GM23248 (cell line): ENCODE data around the gene LPCAT2. TPM values are rescaled to one million over a fixed set of nuclear protein-coding genes. Genes with fewer than 3 reads are reported as not detected.
A peak's percentile ranks its signal among the peaks of the same experiment; 100 is the strongest.

Experiments used
- DNase-seq: peaks from one replicate; pipeline ENCODE4 v3.0.0-alpha.2; 2015
- H2AFZ ChIP-seq: fragments of 200-600 bp; sonication (generic); 2 replicates; pipeline ENCODE4 v1.6.1; 2016; ENCODE audit warnings: antibody characterized with exemption
- H3F3A ChIP-seq: fragments of 200-600 bp; sonication (generic); 2 replicates; pipeline ENCODE4 v1.6.1; 2016; ENCODE audit warnings: mild to moderate bottlenecking, antibody characterized with exemption, mixed run types; ENCODE audit not compliant: insufficient read depth
- H3K27ac ChIP-seq: fragments of 200-600 bp; sonication (generic); 2 replicates; pipeline ENCODE4 v1.5.1; 2016; ENCODE audit warnings: mild to moderate bottlenecking
- H3K27me3 ChIP-seq: fragments of 200-600 bp; sonication (generic); replicated peaks from 2 replicates; pipeline ENCODE4 v1.6.1; 2016; ENCODE audit warnings: mild to moderate bottlenecking; ENCODE audit not compliant: insufficient read depth
- H3K36me3 ChIP-seq: fragments of 200-600 bp; sonication (generic); 2 replicates; pipeline ENCODE4 v1.6.1; 2016; ENCODE audit warnings: low read depth, mild to moderate bottlenecking
- H3K4me1 ChIP-seq: fragments of 200-600 bp; sonication (generic); 2 replicates; pipeline ENCODE4 v1.6.1; 2016; ENCODE audit warnings: mild to moderate bottlenecking; ENCODE audit not compliant: insufficient read depth
- H3K4me2 ChIP-seq: fragments of 200-600 bp; sonication (generic); one replicate; pipeline ENCODE4 v1.6.1; 2016; ENCODE audit warnings: mild to moderate bottlenecking; ENCODE audit not compliant: unreplicated experiment
- H3K4me3 ChIP-seq: fragments of 200-600 bp; sonication (generic); 2 replicates; pipeline ENCODE4 v1.5.1; 2016; ENCODE audit warnings: mild to moderate bottlenecking
- H3K79me2 ChIP-seq: fragments of 200-600 bp; sonication (generic); 2 replicates; pipeline ENCODE4 v1.6.1; 2016; ENCODE audit warnings: mild to moderate bottlenecking; ENCODE audit not compliant: insufficient read depth
- H3K9ac ChIP-seq: fragments of 200-600 bp; sonication (generic); 2 replicates; pipeline ENCODE4 v1.6.1; 2016; ENCODE audit warnings: mild to moderate bottlenecking
- H3K9me2 ChIP-seq: fragments of 200-600 bp; sonication (generic); 2 replicates; pipeline ENCODE4 v1.6.1; 2016; ENCODE audit warnings: mixed run types, mild to moderate bottlenecking, moderate library complexity; ENCODE audit not compliant: insufficient read depth
- H3K9me3 ChIP-seq: fragments of 200-600 bp; sonication (generic); one replicate; pipeline ENCODE4 v1.6.1; 2017; ENCODE audit warnings: low read depth
- H4K20me1 ChIP-seq: fragments of 200-600 bp; sonication (generic); 2 replicates; pipeline ENCODE4 v1.6.0; 2016; ENCODE audit not compliant: insufficient read depth
- EZH2 ChIP-seq: fragments of 200-600 bp; sonication (generic); IDR thresholded peaks from 2 replicates; pipeline ENCODE4 v1.6.1; 2018; ENCODE audit warnings: antibody characterized with exemption, mild to moderate bottlenecking; ENCODE audit not compliant: insufficient read depth, poor library complexity, severe bottlenecking
- EZH2phosphoT487 ChIP-seq: fragments of 200-600 bp; sonication (generic); IDR thresholded peaks from 2 replicates; pipeline ENCODE4 v1.6.1; 2018; ENCODE audit warnings: antibody characterized with exemption, moderate library complexity, mild to moderate bottlenecking, low read depth; ENCODE audit not compliant: insufficient read depth
- WGBS, 2 experiments: methylation state at CpG; one replicate each; pipeline ENCODE4 v1.1.6; 2015 to 2017; ENCODE audit warnings: low lambda C conversion rate in 2 of 2, low coverage in 1 of 2; ENCODE audit errors: missing lambda C conversion rate in 2 of 2; 5-methylcytosine and 5-hydroxymethylcytosine counted together
- in situ Hi-C: fragments of 300-500 bp; cut with MboI; formaldehyde crosslinking; loops from 2 replicates; pipeline ENCODE4 v1.15.0; 2020
- polyA plus RNA-seq: library from polyadenylated mRNA; unstranded; fragments of >200 nt; fragmentation: Nextera tagmentation; extraction: Ambion mirVana; gene quantifications from 2 replicates; pipeline ENCODE4 v1.2.1, GENCODE V29; 2016
- total RNA-seq: library from RNA; depleted of rRNA; stranded (reverse); fragments of >200 nt; shearing (Covaris generic); gene quantifications from 2 replicates; pipeline ENCODE4 v1.2.3, GENCODE V29; 2014

LPCAT2 gene
- total and polyA plus RNA-seq, 2 experiments from 2014 or later = 11.4 to 12.4 TPM

DNA sequence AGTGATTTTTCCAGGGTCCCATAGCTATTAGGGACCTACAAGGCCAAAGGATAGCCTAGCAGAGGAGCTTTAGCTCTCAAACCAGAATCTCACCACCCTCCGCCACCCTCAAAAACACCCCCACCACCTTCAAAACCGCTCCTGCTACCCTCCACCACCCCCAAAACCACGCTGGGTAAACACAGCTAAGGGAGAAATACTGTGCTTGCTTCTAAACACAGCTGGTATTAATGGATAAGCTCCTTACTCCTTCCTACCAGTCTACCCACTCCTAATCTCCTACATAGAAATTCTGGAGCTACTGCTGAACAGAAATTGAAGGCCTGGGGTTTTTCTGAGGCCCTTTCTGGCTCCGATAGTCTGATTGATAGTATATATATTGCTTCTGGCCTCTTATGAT, 2.2 kb upstream of the LPCAT2 start:
- TF ChIP-seq EZH2phosphoT487 (no peak), EZH2 (no peak)
- no peak for DNase-seq
- Histone ChIP-seq H2AFZ (no peak overlapping the region), H3K27ac (no peak overlapping the region), H3K4me2 (no peak overlapping the region), H3K9me2 (no peaks in the 10 kb centered on the region), H3K4me3 (no peak overlapping the region), H3K4me1 (peaks cover 21% of the 10 kb centered on the region), H3F3A (peaks cover 62% of the 10 kb centered on the region), H3K27me3 (no peaks in the 10 kb centered on the region), H3K79me2 (peaks cover 13% of the 10 kb centered on the region), H3K36me3 (peaks cover 67% of the 10 kb centered on the region), H3K9ac (no peak overlapping the region), H3K9me3 (no peaks in the 10 kb centered on the region), H4K20me1 (no peaks in the 10 kb centered on the region)
- in situ Hi-C loops = no loop called here
- WGBS, 2 experiments = 93 to 95% methylated on average over 4 of the region's 4 CpGs

DNA sequence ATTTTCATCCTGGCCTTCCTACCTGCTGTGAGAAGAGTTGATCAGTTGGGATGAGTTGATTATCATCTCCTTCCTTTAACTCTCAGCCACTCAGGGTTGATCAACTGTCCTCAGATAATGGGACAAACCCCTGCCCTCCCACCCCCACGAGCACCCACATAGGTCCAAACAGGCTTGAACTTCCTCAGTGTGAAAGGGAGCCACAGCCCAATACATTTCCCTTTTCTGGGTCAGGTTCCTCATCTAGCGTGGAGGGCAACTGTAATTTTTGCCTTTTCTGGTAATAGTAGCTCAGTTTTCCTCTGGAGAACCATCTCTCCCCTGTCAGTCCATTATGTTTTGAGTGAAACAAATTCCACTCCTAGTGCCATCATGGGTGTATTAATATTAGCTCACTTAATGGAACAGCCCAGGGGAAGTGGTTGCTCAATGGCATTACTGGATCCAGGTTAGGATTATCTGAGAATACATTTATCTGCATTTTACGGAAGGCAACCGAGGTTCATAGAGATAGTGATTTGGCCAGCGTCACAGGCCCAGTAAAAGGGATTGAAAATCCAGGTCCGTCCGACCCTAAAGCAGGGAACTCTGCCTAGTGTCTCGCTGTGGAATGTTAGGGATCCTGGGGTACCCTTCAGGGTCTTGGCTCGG, 476 bp upstream of the LPCAT2 start:
- Histone ChIP-seq H3K36me3 (peaks cover 63% of the 10 kb centered on the region), H3K9ac (peak overlapping the region; percentile 78; the same call in 1 of the 2 replicates), H3K4me2 (no peak overlapping the region), H3F3A (peaks cover 64% of the 10 kb centered on the region), H3K27ac (no peak overlapping the region), H3K4me3 (peak overlapping the region; percentile 76), H3K9me3 (no peaks in the 10 kb centered on the region), H3K4me1 (peaks cover 6% of the 10 kb centered on the region; the same call in 1 of the 2 replicates), H3K27me3 (no peaks in the 10 kb centered on the region), H3K79me2 (peaks cover 9% of the 10 kb centered on the region), H2AFZ (no peak overlapping the region), H4K20me1 (no peaks in the 10 kb centered on the region), H3K9me2 (no peaks in the 10 kb centered on the region)
- WGBS, 2 experiments = 72 to 78% methylated on average over 8 to 9 of the region's 9 CpGs
- in situ Hi-C loops = no loop called here
- DNase-seq = no peak
- TF ChIP-seq EZH2phosphoT487 (no peak), EZH2 (no peak)

DNA sequence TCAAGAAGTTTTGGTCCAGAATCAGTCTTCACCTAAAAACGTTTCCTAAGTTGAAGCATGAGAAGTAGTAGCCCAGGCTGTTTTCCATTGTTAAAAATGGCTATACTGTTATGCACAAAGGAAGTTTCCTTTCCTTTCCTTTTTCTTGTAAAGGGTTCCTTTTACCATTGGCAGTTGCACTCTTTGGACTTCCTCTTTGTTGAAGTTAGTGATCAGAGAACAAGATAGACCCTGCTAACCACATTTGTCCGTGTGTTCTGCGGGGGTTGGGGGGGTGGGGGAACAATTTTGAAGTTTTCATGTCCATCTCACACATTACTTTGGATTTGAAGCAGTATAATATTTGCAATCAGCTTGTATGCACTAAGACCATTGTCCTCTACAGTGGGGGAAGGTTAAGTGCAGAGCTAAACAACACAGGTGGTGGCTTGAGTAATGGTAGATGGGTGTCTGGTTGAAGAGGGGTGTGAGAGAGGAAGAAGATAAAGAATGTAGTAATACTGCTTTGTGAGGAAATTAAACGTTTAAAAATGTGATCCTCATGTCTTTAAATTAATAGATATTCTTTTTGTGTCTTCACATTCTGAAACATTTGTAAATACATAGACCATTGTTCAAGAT, 1.4 kb downstream of the LPCAT2 start:
- no peaks in the 10 kb centered on the region for H3K9me2 ChIP-seq
- peak overlapping the region; percentile 53; the same call in 1 of the 2 replicates for H2AFZ ChIP-seq
- peaks cover 19% of the 10 kb centered on the region; the same call in 1 of the 2 replicates for H3K4me1 ChIP-seq
- WGBS, 2 experiments = 78 to 80% methylated on average over 4 of the region's 4 CpGs
- H3K27ac ChIP-seq = no peak overlapping the region
- no peaks in the 10 kb centered on the region for H3K9me3 ChIP-seq
- no peaks in the 10 kb centered on the region for H3K27me3 ChIP-seq
- TF ChIP-seq EZH2phosphoT487 = no peak
- no peak for TF ChIP-seq EZH2
- H3K79me2 ChIP-seq = peaks cover 9% of the 10 kb centered on the region
- H3F3A ChIP-seq = peaks cover 65% of the 10 kb centered on the region
- DNase-seq = no peak
- H3K9ac ChIP-seq = peak overlapping the region; percentile 78; the same call in 1 of the 2 replicates
- no peaks in the 10 kb centered on the region for H4K20me1 ChIP-seq
- peak overlapping the region; percentile 76 for H3K4me3 ChIP-seq
- peaks cover 47% of the 10 kb centered on the region for H3K36me3 ChIP-seq
- in situ Hi-C loops = no loop called here
- H3K4me2 ChIP-seq = peak overlapping the region; percentile 52

DNA sequence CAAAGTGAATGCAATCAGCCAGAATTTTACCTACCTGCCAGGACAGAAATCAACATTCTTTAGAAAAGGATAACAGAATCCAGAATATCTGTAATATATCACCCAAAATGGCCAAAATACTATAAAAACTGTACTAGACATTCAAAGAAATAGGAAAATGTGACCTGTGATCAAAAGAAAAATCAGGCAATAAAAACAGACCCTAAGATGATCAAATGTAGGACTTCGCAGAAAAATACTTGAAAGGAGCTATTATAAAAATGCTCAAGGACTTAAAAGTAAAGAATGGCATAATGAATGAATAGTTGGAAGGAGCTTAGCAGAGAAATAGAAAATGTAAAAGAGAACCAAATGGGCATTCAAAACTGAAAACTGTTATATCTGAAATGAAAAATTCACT, 4.1 kb downstream of the LPCAT2 start:
- Histone ChIP-seq H3K27ac (no peak overlapping the region), H3K79me2 (peaks cover 9% of the 10 kb centered on the region), H3K27me3 (no peaks in the 10 kb centered on the region), H3K9me2 (no peaks in the 10 kb centered on the region; the same call in 1 of the 2 replicates), H3K4me1 (peaks cover 20% of the 10 kb centered on the region; the same call in 1 of the 2 replicates), H3K36me3 (peaks cover 20% of the 10 kb centered on the region), H3K9ac (no peak overlapping the region), H3F3A (peaks cover 61% of the 10 kb centered on the region), H3K9me3 (no peaks in the 10 kb centered on the region), H3K4me2 (no peak overlapping the region), H2AFZ (no peak overlapping the region), H4K20me1 (no peaks in the 10 kb centered on the region), H3K4me3 (no peak overlapping the region)
- WGBS, 2 experiments = 95 to 100% methylated on average over 1 of the region's 1 CpG
- DNase-seq = no peak
- in situ Hi-C loops = no loop called here
- no peak for TF ChIP-seq EZH2
